Adrenal gland (tissue), 5 donors: ENCODE results near the gene TUBE1.

Experiments
- CTCF ChIP-seq, 6 experiments: fragments of 450-650 bp in 4 of 6; fragments of 200-600 bp in 2 of 6; sonication (generic) in 1 of 6; IDR thresholded peaks; 1 replicate in 5 of 6; 2 replicates in 1 of 6; pipeline versions ENCODE4 v1.5.1 to v1.8.0; 2016 to 2021; ENCODE audit warnings: antibody characterized with exemption in 6 of 6, mild to moderate bottlenecking in 2 of 6, moderate library complexity in 1 of 6
- POLR2A ChIP-seq, 2 donors: fragments of 450-650 bp; IDR thresholded peaks; one replicate each; pipeline ENCODE4 v1.6.1; 2017; ENCODE audit warnings: antibody characterized with exemption in 2 of 2, mild to moderate bottlenecking in 2 of 2, moderate library complexity in 1 of 2
- donor health status: DM: no; HTN: no; CAD: no.

- TF ChIP-seq POLR2A (IDR thresholded peaks at IDR 0.05) (no peak), CTCF (IDR thresholded peaks at IDR 0.05) (no peak)
Measured at GRCh38 chr6:112113431-112113830, 26.1 kb upstream of the TUBE1 start.
